HCT116 (cell line): Measurements from ENCODE around the gene ZNF398. TPM values are rescaled to one million over a fixed set of nuclear protein-coding genes. Genes with fewer than 3 reads are reported as not detected.

ENCODE experiments used
- ATAC-seq: fragments of 200-7000 bp; cut with Tn5 transposase; 2 replicates; pipeline ENCODE4 v1.9.1; 2020; ENCODE audit warnings: mild to moderate bottlenecking, moderate library complexity
- BruUV-seq: library from RNA; stranded (reverse); fragments of 400-500 nt; replicated peaks from 2 replicates; lab custom pipeline; 2021; lab: Mats Ljungman, UMichigan
- CTCF ChIA-PET: fragments of 300-600 bp; sonication (Branson Sonifier 250); formaldehyde crosslinking; loops from one replicate; lab custom pipeline; 2021; ENCODE audit warnings: antibody characterized with exemption; lab: Charles Lee
- POLR2A ChIA-PET: fragments of 300-600, 350-600 bp; sonication (Branson Sonifier 250); formaldehyde crosslinking; loops from one replicate; lab custom pipeline; 2021; ENCODE audit warnings: antibody characterized with exemption; lab: Charles Lee
- RAD21 ChIA-PET, 2 experiments: fragments of 300-600 bp; sonication (Branson Sonifier 250); formaldehyde crosslinking; loops; one replicate each; lab custom pipeline; 2023; ENCODE audit warnings: low total read pairs in 2 of 2; ENCODE audit not compliant: uncharacterized antibody in 2 of 2, unreplicated experiment in 2 of 2, low non-redundant PET in 1 of 2; lab: Charles Lee
- DNase-seq: peaks from one replicate; pipeline ENCODE4 v3.0.0-alpha.2; 2010; ENCODE audit warnings: low read depth, low spot score
- H2AFZ ChIP-seq: fragments of 200-600 bp; shearing (Covaris generic), sonication (generic); 2 replicates; pipeline ENCODE4 v1.6.1; 2017; ENCODE audit warnings: low read depth, mixed run types, mixed read lengths, antibody characterized with exemption, low read length; ENCODE audit not compliant: poor library complexity, severe bottlenecking
- H3K27ac ChIP-seq: 2 replicates; pipeline ENCODE4 v1.5.1; 2012; ENCODE audit warnings: low read depth, low read length
- H3K27me3 ChIP-seq: fragments of 200-600 bp; sonication (generic); 2 replicates; pipeline ENCODE4 v1.6.1; 2016; ENCODE audit warnings: mixed run types, low read length, mixed read lengths; ENCODE audit not compliant: insufficient read depth
- H3K36me3 ChIP-seq, 2 experiments: fragments of 200-500 bp in 1 of 2; fragments of 200-600 bp in 1 of 2; sonication (Bioruptor generic) in 1 of 2; sonication (generic) in 1 of 2; 2 replicates each; pipeline versions ENCODE4 v1.5.1 to v1.6.1; 2014 to 2016; ENCODE audit warnings: low read length in 2 of 2, inconsistent platforms in 1 of 2, mixed read lengths in 1 of 2, mixed run types in 1 of 2; ENCODE audit not compliant: insufficient read depth in 2 of 2, control insufficient read depth in 1 of 2
- H3K4me1 ChIP-seq, 2 experiments: fragments of 200-600 bp in 1 of 2; sonication (generic) in 1 of 2; 2 replicates each; pipeline versions ENCODE4 v1.5.1 to v1.6.1; 2012 to 2017; ENCODE audit warnings: low read length in 2 of 2, inconsistent platforms in 1 of 2, mild to moderate bottlenecking in 1 of 2, mixed read lengths in 1 of 2, mixed run types in 1 of 2, moderate library complexity in 1 of 2; ENCODE audit not compliant: insufficient read depth in 2 of 2, control insufficient read depth in 1 of 2
- H3K4me2 ChIP-seq: fragments of 200-600 bp; sonication (generic); 2 replicates; pipeline ENCODE4 v1.6.1; 2017; ENCODE audit warnings: mixed run types, low read length, mixed read lengths
- H3K4me3 ChIP-seq, 2 experiments: fragments of 200-600 bp in 1 of 2; sonication (generic) in 1 of 2; replicated peaks in 1 of 2; 2 replicates each; pipeline ENCODE4 v1.5.1; 2011 to 2016; ENCODE audit warnings: low read length in 2 of 2, control low read depth in 1 of 2, low read depth in 1 of 2, mild to moderate bottlenecking in 1 of 2, mixed read lengths in 1 of 2, mixed run types in 1 of 2
- H3K79me2 ChIP-seq: fragments of 200-600 bp; sonication (generic); 2 replicates; pipeline ENCODE4 v1.6.1; 2017; ENCODE audit warnings: mild to moderate bottlenecking, mixed run types, low read length, moderate library complexity, mixed read lengths; ENCODE audit not compliant: insufficient read depth
- H3K9ac ChIP-seq: fragments of 200-600 bp; sonication (generic); 2 replicates; pipeline ENCODE4 v1.6.1; 2016; ENCODE audit warnings: low read length, mixed read lengths
- H3K9me2 ChIP-seq: fragments of 200-600 bp; sonication (generic), shearing (Covaris generic); 2 replicates; pipeline ENCODE4 v1.6.1; 2017; ENCODE audit warnings: mixed run types, mild to moderate bottlenecking, moderate library complexity; ENCODE audit not compliant: insufficient read depth
- H3K9me3 ChIP-seq, 2 experiments: fragments of 200-500 bp in 1 of 2; fragments of 200-600 bp in 1 of 2; sonication (Bioruptor generic) in 1 of 2; sonication (generic) in 1 of 2; 2 replicates each; pipeline ENCODE4 v1.6.1; 2014 to 2017; ENCODE audit warnings: low read length in 2 of 2, mixed read lengths in 2 of 2, inconsistent platforms in 1 of 2, low read depth in 1 of 2, mild to moderate bottlenecking in 1 of 2, mixed run types in 1 of 2, moderate library complexity in 1 of 2; ENCODE audit not compliant: control insufficient read depth in 1 of 2, insufficient read depth in 1 of 2
- H4K20me1 ChIP-seq: fragments of 200-600 bp; sonication (generic), shearing (Covaris generic); 2 replicates; pipeline ENCODE4 v1.6.1; 2017; ENCODE audit warnings: mixed run types, mild to moderate bottlenecking, moderate library complexity; ENCODE audit not compliant: insufficient read depth
- ATF3 ChIP-seq: IDR thresholded peaks from 2 replicates; pipeline ENCODE4 v1.6.1; 2012
- CBX3 ChIP-seq: IDR thresholded peaks from 2 replicates; pipeline ENCODE4 v1.6.1; 2012; ENCODE audit warnings: low read depth
- CEBPB ChIP-seq: IDR thresholded peaks from 2 replicates; pipeline ENCODE4 v1.6.1; 2012; ENCODE audit warnings: low read depth
- EGR1 ChIP-seq: IDR thresholded peaks from 2 replicates; pipeline ENCODE4 v1.6.1; 2012; ENCODE audit warnings: low read depth
- EZH2 ChIP-seq: fragments of 200-600 bp; sonication (generic); IDR thresholded peaks from 2 replicates; pipeline ENCODE4 v1.6.1; 2017; ENCODE audit warnings: antibody characterized with exemption, mixed run types
- EZH2phosphoT487 ChIP-seq: fragments of 200-600 bp; IDR thresholded peaks from 2 replicates; pipeline ENCODE4 v1.6.1; 2018; ENCODE audit warnings: antibody characterized with exemption, borderline replicate concordance
- FOSL1 ChIP-seq: IDR thresholded peaks from 2 replicates; pipeline ENCODE4 v1.6.1; 2012; ENCODE audit warnings: low read depth
- JUND ChIP-seq: IDR thresholded peaks from 2 replicates; pipeline ENCODE4 v1.6.1; 2012
- POLR2A ChIP-seq: IDR thresholded peaks from 2 replicates; pipeline ENCODE4 v1.7.0; 2011; ENCODE audit warnings: borderline replicate concordance; ENCODE audit not compliant: insufficient read depth, insufficient read length; ENCODE audit errors: extremely low read depth
- RAD21 ChIP-seq: IDR thresholded peaks from 2 replicates; pipeline ENCODE4 v1.6.1; 2012; ENCODE audit warnings: low read depth, mild to moderate bottlenecking
- REST ChIP-seq: IDR thresholded peaks from 2 replicates; pipeline ENCODE4 v1.6.1; 2012; ENCODE audit warnings: low read depth
- SP1 ChIP-seq: IDR thresholded peaks from 2 replicates; pipeline ENCODE4 v1.6.1; 2012; ENCODE audit warnings: low read depth
- SRF ChIP-seq: IDR thresholded peaks from 2 replicates; pipeline ENCODE4 v1.6.1; 2012; ENCODE audit warnings: low read depth
- YY1 ChIP-seq: IDR thresholded peaks from 2 replicates; pipeline ENCODE4 v1.6.1; 2011; ENCODE audit warnings: low read length, low read depth, moderate library complexity, mild to moderate bottlenecking; ENCODE audit not compliant: insufficient replicate concordance; ENCODE audit errors: extremely low read depth
- ZBTB33 ChIP-seq: IDR thresholded peaks from 2 replicates; pipeline ENCODE4 v1.6.1; 2011; ENCODE audit warnings: mild to moderate bottlenecking, low read length, moderate library complexity; ENCODE audit not compliant: insufficient replicate concordance; ENCODE audit errors: extremely low read depth
- ZFX ChIP-seq: fragments of 450-650 bp; IDR thresholded peaks from 2 replicates; pipeline ENCODE4 v1.6.1; 2017
- ZNF274 ChIP-seq: fragments of 200-500 bp; sonication (Bioruptor generic); IDR thresholded peaks from 2 replicates; pipeline ENCODE4 v1.6.1; 2014; ENCODE audit warnings: mild to moderate bottlenecking, low read depth, low read length, inconsistent platforms
- intact Hi-C: fragments of 100-400 bp; cut with micrococcal nuclease; formaldehyde crosslinking; loops from 2 replicates; pipeline ENCODE4 v1.10.0; 2022
- total RNA-seq: library from RNA; stranded (reverse); gene quantifications from one replicate; pipeline ENCODE4 v1.2.1, GENCODE V29; 2021; ENCODE audit not compliant: unreplicated experiment

ZNF398 gene
- total RNA-seq, 1 experiment from 2014 or later = 14.1 TPM

GRCh38 chr7:149140831-149141230, 6.4 kb upstream of the ZNF398 start:
- intact Hi-C loops = no loop called here
- H3K4me3 ChIP-seq = no peak overlapping the region
- no peaks in the 10 kb centered on the region for H3K79me2 ChIP-seq
- H4K20me1 ChIP-seq = no peaks in the 10 kb centered on the region
- TF ChIP-seq ZFX (no peak), ATF3 (no peak), JUND (0 out of 2 replicates have a peak, but pooled peaks have one; percentile 23), FOSL1 (peak; percentile 55), RAD21 (no peak), SRF (0 out of 2 replicates have a peak, but pooled peaks have one; percentile 23), EGR1 (no peak), SP1 (no peak), CBX3 (0 out of 2 replicates have a peak, but pooled peaks have one; percentile 11), CEBPB (peak; percentile 55), POLR2A (no peak)
- TF ChIP-seq, all 23 proteins: peak for 5
- Histone ChIP-seq H3K9ac (no peak overlapping the region), H3K9me3 (no peaks in the 10 kb centered on the region), H3K9me2 (no peaks in the 10 kb centered on the region), H3K27ac (no peak overlapping the region), H3K4me2 (peak overlapping the region; percentile 56), H3K27me3 (no peaks in the 10 kb centered on the region), H2AFZ (no peak overlapping the region), H3K36me3 (no peaks in the 10 kb centered on the region), H3K4me1 (peaks cover 43 to 53% of the 10 kb centered on the region in 2 experiments)
- ChIA-PET RAD21 (no interaction called here), CTCF (no interaction called here), POLR2A (no interaction called here)
- ATAC-seq (peak; percentile 62), DNase-seq (no peak)
- no TSS peak for BruUV-seq

GRCh38 chr7:149141893-149142292, 5.4 kb upstream of the ZNF398 start:
- ChIA-PET POLR2A (interaction anchor here (0.7 kb wide), 1 partner anchor 262 kb away, joined by 3 read pairs; no protein-coding TSS in a partner anchor), RAD21 (no interaction called here), CTCF (no interaction called here)
- Histone ChIP-seq H3K4me3 (no peak overlapping the region), H4K20me1 (no peaks in the 10 kb centered on the region), H2AFZ (no peak overlapping the region), H3K9me2 (no peaks in the 10 kb centered on the region), H3K27me3 (no peaks in the 10 kb centered on the region), H3K79me2 (no peaks in the 10 kb centered on the region), H3K36me3 (no peaks in the 10 kb centered on the region), H3K9me3 (no peaks in the 10 kb centered on the region), H3K4me1 (peaks cover 45 to 58% of the 10 kb centered on the region in 2 experiments), H3K4me2 (peak overlapping the region; percentile 28; the same call in 1 of the 2 replicates), H3K27ac (no peak overlapping the region), H3K9ac (no peak overlapping the region)
- intact Hi-C loops = no loop called here
- no peak for DNase-seq
- ATAC-seq = no peak
- no TSS peak for BruUV-seq
- TF ChIP-seq CBX3 (no peak), JUND (no peak), ZBTB33 (no peak), FOSL1 (no peak), YY1 (no peak), SP1 (no peak), EZH2 (no peak), SRF (no peak), ZNF274 (no peak), EZH2phosphoT487 (no peak), REST (no peak)
